ENCODE measurements around the gene ZNF581. TPM values are rescaled to one million over a fixed set of nuclear protein-coding genes. Genes with fewer than 3 reads are reported as not detected.

ZNF581 gene
- total and polyA plus RNA-seq, 9 donors = 11.2 to 40.2 (median 34.0) TPM

DNA sequence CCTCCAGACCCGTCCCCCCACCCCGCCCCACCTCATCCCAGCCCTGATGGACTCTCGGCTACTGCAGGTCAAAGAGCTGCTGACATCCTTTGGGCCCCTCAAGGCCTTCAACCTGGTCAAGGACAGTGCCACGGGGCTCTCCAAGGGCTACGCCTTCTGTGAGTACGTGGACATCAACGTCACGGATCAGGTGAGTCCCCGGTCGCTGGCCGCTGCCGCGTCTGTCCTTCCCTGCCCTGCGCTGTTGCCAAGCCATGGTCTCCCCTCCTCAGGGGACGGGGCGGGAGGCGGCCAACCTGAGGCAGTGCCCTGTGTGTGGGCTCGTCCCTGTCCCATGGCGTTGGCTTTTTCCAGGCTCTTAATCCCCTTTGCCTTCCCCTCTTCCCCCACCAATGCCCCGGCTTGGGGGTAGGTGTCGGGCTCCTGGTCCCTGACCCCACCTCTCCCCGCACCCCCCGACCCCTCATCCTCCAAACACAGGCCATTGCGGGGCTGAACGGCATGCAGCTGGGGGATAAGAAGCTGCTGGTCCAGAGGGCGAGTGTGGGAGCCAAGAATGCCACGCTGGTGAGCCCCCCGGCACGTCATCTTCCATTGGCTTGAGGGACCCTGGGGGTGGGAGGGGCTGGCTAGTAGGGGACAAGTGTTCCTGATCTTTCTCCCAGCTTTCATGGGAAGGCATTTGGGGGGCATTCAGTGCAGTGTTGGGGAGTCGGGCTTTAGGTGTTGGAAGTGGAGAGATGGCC lies 25.3 kb downstream of the ZNF581 start:
- H3K27ac ChIP-seq = no peak overlapping the region
- H3K4me3 ChIP-seq = no peak overlapping the region
- H3K9me3 ChIP-seq = no peaks in the 10 kb centered on the region
- intact Hi-C loops (cut with DNase I) = no loop called here
- TF ChIP-seq POLR2A (IDR thresholded peaks at IDR 0.05) (no peak), EP300 (IDR thresholded peaks at IDR 0.05) (no peak)
- TF ChIP-seq, protein P1, sequence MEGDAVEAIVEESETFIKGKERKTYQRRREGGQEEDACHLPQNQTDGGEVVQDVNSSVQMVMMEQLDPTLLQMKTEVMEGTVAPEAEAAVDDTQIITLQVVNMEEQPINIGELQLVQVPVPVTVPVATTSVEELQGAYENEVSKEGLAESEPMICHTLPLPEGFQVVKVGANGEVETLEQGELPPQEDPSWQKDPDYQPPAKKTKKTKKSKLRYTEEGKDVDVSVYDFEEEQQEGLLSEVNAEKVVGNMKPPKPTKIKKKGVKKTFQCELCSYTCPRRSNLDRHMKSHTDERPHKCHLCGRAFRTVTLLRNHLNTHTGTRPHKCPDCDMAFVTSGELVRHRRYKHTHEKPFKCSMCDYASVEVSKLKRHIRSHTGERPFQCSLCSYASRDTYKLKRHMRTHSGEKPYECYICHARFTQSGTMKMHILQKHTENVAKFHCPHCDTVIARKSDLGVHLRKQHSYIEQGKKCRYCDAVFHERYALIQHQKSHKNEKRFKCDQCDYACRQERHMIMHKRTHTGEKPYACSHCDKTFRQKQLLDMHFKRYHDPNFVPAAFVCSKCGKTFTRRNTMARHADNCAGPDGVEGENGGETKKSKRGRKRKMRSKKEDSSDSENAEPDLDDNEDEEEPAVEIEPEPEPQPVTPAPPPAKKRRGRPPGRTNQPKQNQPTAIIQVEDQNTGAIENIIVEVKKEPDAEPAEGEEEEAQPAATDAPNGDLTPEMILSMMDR (IDR thresholded peaks at IDR 0.05) = no peak
- H3K4me1 ChIP-seq (ENCODE audit: insufficient read depth) = no peaks in the 10 kb centered on the region
- DNase-seq = no peak
- H3K36me3 ChIP-seq = no peaks in the 10 kb centered on the region
- no peaks in the 10 kb centered on the region for H3K27me3 ChIP-seq
- WGBS, 3 donors = 77 to 84% (median 81%) methylated on average over 29 to 30 of the region's 30 CpGs

DNA sequence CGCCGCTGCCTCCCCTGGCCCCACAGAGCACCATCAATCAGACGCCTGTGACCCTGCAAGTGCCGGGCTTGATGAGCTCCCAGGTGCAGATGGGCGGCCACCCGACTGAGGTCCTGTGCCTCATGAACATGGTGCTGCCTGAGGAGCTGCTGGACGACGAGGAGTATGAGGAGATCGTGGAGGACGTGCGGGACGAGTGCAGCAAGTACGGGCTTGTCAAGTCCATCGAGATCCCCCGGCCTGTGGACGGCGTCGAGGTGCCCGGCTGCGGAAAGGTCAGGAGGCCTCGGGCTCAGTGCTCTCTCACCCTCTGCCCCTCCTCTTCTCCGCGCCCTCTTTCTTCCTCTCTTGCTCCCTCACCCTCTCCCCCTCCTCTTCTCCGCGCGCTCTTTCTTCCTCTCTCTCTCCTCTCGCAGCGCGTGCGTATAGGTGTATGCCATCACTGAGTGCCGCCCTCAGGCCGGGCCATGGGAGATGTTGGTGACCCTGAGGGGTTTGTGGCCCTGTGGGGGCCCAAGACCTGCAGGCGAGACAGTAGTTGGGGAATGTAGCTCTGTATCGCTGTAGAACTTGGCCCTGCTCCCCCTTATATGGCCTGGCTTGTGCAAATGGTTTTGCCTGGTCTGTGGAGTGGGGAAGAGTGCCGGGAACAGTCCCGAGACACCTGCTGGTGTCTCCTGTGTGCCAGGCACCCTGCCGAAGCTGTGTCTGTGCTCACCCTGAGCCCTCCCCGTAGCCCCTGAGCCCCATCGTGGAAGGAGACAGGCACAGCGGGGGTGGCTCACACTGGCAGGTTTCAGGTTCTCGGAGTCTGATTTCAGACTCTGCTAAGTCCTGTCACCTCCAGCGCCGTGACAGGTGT lies 26.2 kb downstream of the ZNF581 start:
- Histone ChIP-seq H3K36me3 (no peaks in the 10 kb centered on the region), H3K4me1 (ENCODE audit: insufficient read depth) (no peaks in the 10 kb centered on the region), H3K27ac (no peak overlapping the region), H3K4me3 (no peak overlapping the region), H3K27me3 (no peaks in the 10 kb centered on the region), H3K9me3 (no peaks in the 10 kb centered on the region)
- DNase-seq = no peak
- intact Hi-C loops (cut with DNase I) = loop anchor here in 2 of 4 donors (10.0 kb wide), 2 partner anchors 555 to 1465 kb away; partner anchors contain the start of genes PPP1R12C (in 1 of the 2) and RPS9 (in 1 of the 2)
- 80 to 86% (median 83%) methylated on average over 43 of the region's 43 CpGs for WGBS, 3 donors
- no peak for TF ChIP-seq POLR2A (IDR thresholded peaks at IDR 0.05)
- no peak for TF ChIP-seq EP300 (IDR thresholded peaks at IDR 0.05)
- TF ChIP-seq, protein P1 (IDR thresholded peaks at IDR 0.05) = no peak

DNA sequence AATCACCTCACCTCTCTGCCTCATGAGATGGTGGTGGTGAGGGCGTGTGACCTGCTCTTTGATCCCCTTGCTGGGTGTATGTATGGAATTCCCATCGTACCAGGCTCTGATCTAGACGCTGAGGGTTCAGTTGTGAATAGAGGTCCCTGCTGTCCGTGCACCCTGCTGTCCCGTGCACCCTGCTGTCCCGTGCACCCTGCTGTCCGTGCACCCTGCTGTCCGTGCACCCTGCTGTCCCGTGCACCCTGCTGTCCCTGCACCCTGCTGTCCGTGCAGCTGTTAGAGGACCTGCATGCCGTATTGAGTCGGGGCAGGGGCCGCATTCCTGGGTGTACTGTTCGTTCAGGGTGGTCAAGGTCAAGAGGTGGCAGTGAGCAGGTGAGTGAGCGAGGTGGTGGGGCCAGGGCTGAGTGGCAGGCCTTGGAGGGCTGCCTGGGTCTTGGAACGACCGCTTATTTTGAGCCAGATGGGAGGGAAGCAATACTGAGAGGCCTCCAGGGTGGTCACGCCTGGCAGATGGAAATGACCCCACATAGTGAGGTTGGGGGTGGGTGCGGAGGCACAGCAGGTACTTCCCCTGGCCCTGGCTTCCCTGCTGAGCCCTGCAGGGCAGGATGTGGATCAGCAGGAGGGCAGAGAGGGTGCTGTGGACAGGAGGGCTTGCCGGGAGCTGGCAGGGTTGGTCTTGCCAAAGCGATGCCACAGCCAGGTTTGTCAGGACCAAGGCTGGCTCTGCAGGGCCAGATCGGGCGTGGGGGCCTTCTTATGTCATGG lies 27.0 kb downstream of the ZNF581 start:
- intact Hi-C loops (cut with DNase I) = loop anchor here in 2 of 4 donors (10.0 kb wide), 2 partner anchors 556 to 1466 kb away; partner anchors contain the start of genes PPP1R12C (in 1 of the 2) and RPS9 (in 1 of the 2)
- Histone ChIP-seq H3K27ac (no peak overlapping the region), H3K4me3 (no peak overlapping the region), H3K27me3 (no peaks in the 10 kb centered on the region), H3K9me3 (no peaks in the 10 kb centered on the region), H3K36me3 (no peaks in the 10 kb centered on the region), H3K4me1 (ENCODE audit: insufficient read depth) (no peaks in the 10 kb centered on the region)
- DNase-seq = peak in 1 of 5 donors; percentile 45
- TF ChIP-seq EP300 (IDR thresholded peaks at IDR 0.05) (no peak), POLR2A (IDR thresholded peaks at IDR 0.05) (no peak)
- TF ChIP-seq, protein P1 (IDR thresholded peaks at IDR 0.05) = no peak
- WGBS, 3 donors = 64 to 75% (median 67%) methylated on average over 23 of the region's 23 CpGs

DNA sequence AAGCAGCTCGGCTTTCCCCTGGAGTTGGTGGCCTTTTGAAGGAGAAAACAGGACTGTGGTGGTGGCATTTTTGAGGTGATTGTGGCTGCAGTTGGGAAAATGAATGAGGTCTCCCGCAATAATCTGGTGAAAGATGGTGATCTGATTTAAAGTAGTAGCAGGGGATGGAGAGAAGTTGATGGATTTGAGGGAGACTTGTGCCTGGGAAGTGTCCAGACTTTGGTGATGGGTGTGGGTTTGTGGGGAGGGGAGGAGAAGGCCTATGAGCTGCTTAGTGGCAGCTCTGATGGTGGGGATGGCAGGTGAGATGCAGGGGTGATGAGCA lies 27.6 kb downstream of the ZNF581 start:
- 65 to 80% (median 71%) methylated on average over 2 of the region's 2 CpGs for WGBS, 3 donors
- Histone ChIP-seq H3K9me3 (no peaks in the 10 kb centered on the region), H3K27ac (no peak overlapping the region), H3K4me3 (no peak overlapping the region), H3K36me3 (no peaks in the 10 kb centered on the region), H3K4me1 (ENCODE audit: insufficient read depth) (peaks cover 2% of the 10 kb centered on the region), H3K27me3 (no peaks in the 10 kb centered on the region)
- TF ChIP-seq, protein P1 (IDR thresholded peaks at IDR 0.05) = no peak
- TF ChIP-seq POLR2A (IDR thresholded peaks at IDR 0.05) (no peak), EP300 (IDR thresholded peaks at IDR 0.05) (no peak)
- no peak for DNase-seq
- intact Hi-C loops (cut with DNase I) = loop anchor here in 2 of 4 donors (10.0 kb wide), 2 partner anchors 556 to 1466 kb away; partner anchors contain the start of genes PPP1R12C (in 1 of the 2) and RPS9 (in 1 of the 2)

All from ovary (tissue), 9 donors.